ENCODE results near the gene DACT3. TPM values are rescaled to one million over a fixed set of nuclear protein-coding genes. Genes with fewer than 3 reads are reported as not detected.

DACT3 gene
- total RNA-seq, 4 donors from 2014 or later = 0.31 to 0.79 (median 0.52) TPM

DNA sequence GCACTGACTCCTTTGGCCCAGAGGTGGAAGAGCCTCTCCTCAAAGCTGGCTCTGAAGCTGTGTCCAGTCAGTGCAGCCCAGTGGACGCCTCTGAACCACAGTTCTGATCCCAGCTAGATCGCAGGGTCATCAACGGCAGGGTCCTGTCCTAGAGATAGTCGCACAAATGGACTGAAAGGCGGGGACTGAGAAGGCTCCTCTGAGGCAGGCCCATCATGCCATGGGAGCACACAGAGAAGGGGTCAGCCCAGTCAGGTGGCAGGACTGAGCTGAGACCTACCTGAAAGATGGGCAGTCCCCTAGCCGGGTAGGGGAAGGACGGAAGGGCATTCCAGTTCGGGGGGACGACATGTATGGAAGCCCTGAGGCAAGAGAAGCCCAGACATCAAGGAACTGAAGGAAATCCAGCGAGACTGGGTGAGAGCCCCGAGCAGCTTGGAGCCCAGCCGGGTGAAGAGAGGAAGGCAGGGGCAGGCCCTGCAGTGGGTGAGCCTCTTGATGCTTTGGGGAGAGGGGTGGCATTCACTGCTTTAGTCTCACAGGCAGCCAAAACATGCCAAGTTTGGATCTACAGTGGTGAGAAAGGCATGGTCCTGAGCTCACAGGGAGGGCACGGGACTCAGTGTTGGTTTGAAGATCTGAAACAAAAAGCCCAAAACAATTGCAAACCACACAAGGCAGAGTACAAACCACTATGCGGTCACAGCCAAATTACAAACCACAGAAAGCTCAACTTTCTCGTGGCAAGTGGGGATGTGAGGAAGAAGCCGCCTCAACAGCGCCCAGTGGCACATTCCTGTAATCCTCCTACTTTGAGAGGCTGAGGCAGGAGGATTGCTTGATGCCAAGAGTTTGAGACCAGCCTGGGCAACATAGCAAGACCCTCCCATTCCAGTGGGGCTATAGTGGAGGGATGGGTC is 49.9 kb downstream of the DACT3 start:
- ATAC-seq (ENCODE audit: low FRiP score) = no peak
- DNase-seq (ENCODE audit: low spot score) = no peak

DNA sequence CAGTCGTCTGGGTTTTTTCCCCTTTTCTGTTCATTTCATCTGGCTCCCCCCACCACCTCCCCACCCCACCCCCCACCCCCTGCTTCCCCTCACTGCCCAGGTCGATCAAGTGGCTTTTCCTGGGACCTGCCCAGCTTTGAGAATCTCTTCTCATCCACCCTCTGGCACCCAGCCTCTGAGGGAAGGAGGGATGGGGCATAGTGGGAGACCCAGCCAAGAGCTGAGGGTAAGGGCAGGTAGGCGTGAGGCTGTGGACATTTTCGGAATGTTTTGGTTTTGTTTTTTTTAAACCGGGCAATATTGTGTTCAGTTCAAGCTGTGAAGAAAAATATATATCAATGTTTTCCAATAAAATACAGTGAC is 50.6 kb downstream of the DACT3 start:
- TF ChIP-seq CTCF (IDR thresholded peaks at IDR 0.05) = no peak
- ATAC-seq (ENCODE audit: low FRiP score) (no peak), DNase-seq (ENCODE audit: low spot score) (no peak)

More for the DNA sequence above, 49.9 kb downstream of the DACT3 start:
- no peak for TF ChIP-seq CTCF (IDR thresholded peaks at IDR 0.05)

GRCh38 chr19:46609511-46610412 is 51.2 kb downstream of the DACT3 start:
- no peak for DNase-seq (ENCODE audit: low spot score)
- TF ChIP-seq CTCF (IDR thresholded peaks at IDR 0.05) = no peak
- ATAC-seq (ENCODE audit: low FRiP score) = no peak

DNA sequence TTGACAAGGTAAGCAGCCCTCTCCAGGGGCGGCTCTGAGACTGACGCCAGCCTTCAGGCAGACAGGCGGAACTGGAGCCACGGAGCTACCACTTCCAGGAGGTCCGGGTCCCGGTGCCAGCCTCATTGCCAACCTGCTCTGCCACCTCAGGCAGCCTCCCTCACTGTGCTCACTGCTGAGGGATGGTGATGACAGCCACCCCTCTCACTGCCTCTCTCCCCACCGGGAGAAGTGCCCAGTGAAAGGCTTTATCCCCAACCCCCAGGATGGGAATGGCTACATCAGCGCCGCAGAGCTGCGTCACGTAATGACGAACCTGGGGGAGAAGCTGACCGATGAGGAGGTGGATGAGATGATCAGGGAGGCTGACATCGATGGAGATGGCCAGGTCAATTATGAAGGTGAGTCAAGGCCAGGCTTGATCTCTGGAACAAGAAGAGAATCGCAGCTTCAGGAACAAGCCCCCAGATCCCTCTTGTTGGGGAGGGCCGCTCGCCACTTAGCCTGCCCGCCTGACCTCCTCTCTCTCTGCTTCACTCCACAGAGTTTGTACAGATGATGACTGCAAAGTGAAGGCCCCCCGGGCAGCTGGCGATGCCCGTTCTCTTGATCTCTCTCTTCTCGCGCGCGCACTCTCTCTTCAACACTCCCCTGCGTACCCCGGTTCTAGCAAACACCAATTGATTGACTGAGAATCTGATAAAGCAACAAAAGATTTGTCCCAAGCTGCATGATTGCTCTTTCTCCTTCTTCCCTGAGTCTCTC is 52.2 kb downstream of the DACT3 start:
- ATAC-seq (ENCODE audit: low FRiP score) (no peak), DNase-seq (ENCODE audit: low spot score) (no peak)
- no peak for TF ChIP-seq CTCF (IDR thresholded peaks at IDR 0.05)

GRCh38 chr19:46608178-46608577 is 52.8 kb downstream of the DACT3 start:
- DNase-seq (ENCODE audit: low spot score) = no peak
- ATAC-seq (ENCODE audit: low FRiP score) = no peak
- TF ChIP-seq CTCF (IDR thresholded peaks at IDR 0.05) = no peak

DNA sequence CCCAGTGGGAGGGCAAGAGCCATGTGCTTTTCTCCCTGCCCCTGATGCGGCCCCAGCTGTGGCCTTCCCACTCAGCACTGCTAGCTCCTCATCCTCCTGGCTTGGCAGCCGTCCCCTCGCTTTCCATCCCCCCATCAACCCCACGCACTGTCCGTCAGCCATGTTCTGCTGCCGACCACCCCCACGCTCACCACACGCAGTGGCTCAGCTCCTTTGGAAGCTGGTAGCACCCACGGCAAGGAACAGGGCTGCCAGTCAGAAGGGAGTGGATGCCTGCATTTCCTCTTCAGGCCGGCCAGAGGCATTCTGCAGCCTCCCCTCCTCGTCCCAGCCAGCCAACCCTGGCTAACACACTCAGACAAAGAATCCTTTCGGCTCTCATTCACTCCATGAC is 53.5 kb downstream of the DACT3 start:
- ATAC-seq (ENCODE audit: low FRiP score) (no peak), DNase-seq (ENCODE audit: low spot score) (no peak)
- no peak for TF ChIP-seq CTCF (IDR thresholded peaks at IDR 0.05)

Measured in omental fat pad (tissue), 4 donors.